ENCODE measurements around the gene TLL2. TPM values are rescaled to one million over a fixed set of nuclear protein-coding genes. Genes with fewer than 3 reads are reported as not detected.
A peak's percentile ranks its signal among the peaks of the same experiment; 100 is the strongest.

TLL2 gene
- polyA plus RNA-seq, 4 donors, result 0.46 to 1.6 (median 0.54) TPM; not detected in 1

DNA sequence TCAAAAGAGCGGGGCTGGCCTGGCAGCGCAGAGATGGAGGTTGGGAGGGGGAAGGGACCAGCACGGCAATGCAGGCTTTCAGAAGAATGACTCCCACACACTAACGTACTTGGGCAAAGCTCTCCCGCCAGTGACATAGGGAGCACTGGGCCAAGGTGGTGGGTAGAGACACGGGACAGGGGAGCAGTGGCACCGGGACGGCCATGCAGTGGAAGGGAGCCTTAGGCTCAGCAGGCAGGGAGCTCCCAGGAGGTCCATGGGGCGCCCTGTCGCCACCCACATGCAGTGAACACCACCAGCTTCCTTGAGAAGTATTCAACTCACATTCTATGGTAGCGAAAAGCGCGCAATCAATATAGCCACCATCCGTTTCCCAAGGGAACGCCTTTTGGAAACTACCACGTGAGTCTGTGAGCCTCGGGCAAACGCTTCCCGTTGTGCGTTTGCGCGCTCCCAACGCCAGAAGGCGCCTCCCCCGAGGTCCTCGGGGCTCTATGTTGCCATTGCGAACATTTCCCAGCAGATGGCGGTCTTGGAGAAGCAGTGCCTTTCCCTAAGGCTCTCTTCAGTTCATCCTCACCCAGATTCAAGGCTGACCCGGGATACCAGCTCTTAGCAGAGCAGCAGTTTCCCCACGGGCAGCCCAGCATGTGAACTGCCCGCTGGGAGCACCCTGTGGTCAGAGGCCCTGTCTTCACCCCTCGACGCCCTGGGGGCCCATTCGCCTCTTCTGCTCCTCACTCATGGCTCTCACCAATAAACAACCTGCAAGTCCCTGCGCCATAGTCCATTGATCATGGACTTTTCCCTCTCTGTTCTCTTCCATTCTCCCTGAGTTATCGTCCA is 138.5 kb downstream of the TLL2 start:
- peak; percentile 93 to 95 for DNase-seq
- no peaks in the 10 kb centered on the region for H3K9me3 ChIP-seq (ENCODE audit: control insufficient read depth in 2 of 2, insufficient read depth in 1 of 2, low read depth in 1 of 2, low read length in 1 of 2)
- H3K27ac ChIP-seq (ENCODE audit: low read depth in 1 of 3, low read length in 2 of 3), result no peak overlapping the region
- no peak for FAIRE-seq
- peak overlapping the region in 2 of 3 donors; percentile 38 to 49 for H3K4me3 ChIP-seq (ENCODE audit: low read depth in 1 of 3, low read length in 3 of 3)
- 4 to 6% (median 4%) methylated on average over 36 of the region's 36 CpGs for WGBS, 3 donors
- peaks cover 0 to 7% (median 0%) of the 10 kb centered on the region in 3 donors for H3K4me1 ChIP-seq (ENCODE audit: control insufficient read depth in 3 of 3, insufficient read depth in 2 of 3, low read depth in 1 of 3, low read length in 2 of 3)
- H3K27me3 ChIP-seq (ENCODE audit: control insufficient read depth in 3 of 3, insufficient read depth in 3 of 3, low read length in 3 of 3), result no peaks in the 10 kb centered on the region
- H3K36me3 ChIP-seq (ENCODE audit: control insufficient read depth in 3 of 3, insufficient read depth in 2 of 3, low read depth in 1 of 3, low read length in 3 of 3), result no peaks in the 10 kb centered on the region

- Histone ChIP-seq H3K27me3 (ENCODE audit: control insufficient read depth in 3 of 3, insufficient read depth in 3 of 3, low read length in 3 of 3) (no peaks in the 10 kb centered on the region), H3K27ac (ENCODE audit: low read depth in 1 of 3, low read length in 2 of 3) (no peak overlapping the region), H3K9me3 (ENCODE audit: control insufficient read depth in 2 of 2, insufficient read depth in 1 of 2, low read depth in 1 of 2, low read length in 1 of 2) (no peaks in the 10 kb centered on the region), H3K4me3 (ENCODE audit: low read depth in 1 of 3, low read length in 3 of 3) (peak overlapping the region in 1 of 3 donors; percentile 49), H3K36me3 (ENCODE audit: control insufficient read depth in 3 of 3, insufficient read depth in 2 of 3, low read depth in 1 of 3, low read length in 3 of 3) (no peaks in the 10 kb centered on the region), H3K4me1 (ENCODE audit: control insufficient read depth in 3 of 3, insufficient read depth in 2 of 3, low read depth in 1 of 3, low read length in 2 of 3) (peaks cover 0 to 7% (median 0%) of the 10 kb centered on the region in 3 donors)
- peak in 1 of 2 donors; percentile 28 for DNase-seq
- 26 to 42% (median 39%) methylated on average over 9 of the region's 9 CpGs for whole genome bisulfite sequencing, 3 donors
- FAIRE-seq, result no peak
Measured at GRCh38 chr10:96374639-96374984, 139.1 kb downstream of the TLL2 start.

- Histone ChIP-seq H3K36me3 (ENCODE audit: control insufficient read depth in 3 of 3, insufficient read depth in 2 of 3, low read depth in 1 of 3, low read length in 3 of 3) (no peaks in the 10 kb centered on the region), H3K4me3 (ENCODE audit: low read depth in 1 of 3, low read length in 3 of 3) (no peak overlapping the region), H3K4me1 (ENCODE audit: control insufficient read depth in 3 of 3, insufficient read depth in 2 of 3, low read depth in 1 of 3, low read length in 2 of 3) (peaks cover 0 to 7% (median 0%) of the 10 kb centered on the region in 3 donors), H3K27ac (ENCODE audit: low read depth in 1 of 3, low read length in 2 of 3) (no peak overlapping the region), H3K27me3 (ENCODE audit: control insufficient read depth in 3 of 3, insufficient read depth in 3 of 3, low read length in 3 of 3) (no peaks in the 10 kb centered on the region), H3K9me3 (ENCODE audit: control insufficient read depth in 2 of 2, insufficient read depth in 1 of 2, low read depth in 1 of 2, low read length in 1 of 2) (no peaks in the 10 kb centered on the region)
- 83 to 91% (median 89%) methylated on average over 5 of the region's 5 CpGs for WGBS, 3 donors
- FAIRE-seq (no peak), DNase-seq (no peak)
Measured at GRCh38 chr10:96374004-96374403, 139.7 kb downstream of the TLL2 start.

DNA sequence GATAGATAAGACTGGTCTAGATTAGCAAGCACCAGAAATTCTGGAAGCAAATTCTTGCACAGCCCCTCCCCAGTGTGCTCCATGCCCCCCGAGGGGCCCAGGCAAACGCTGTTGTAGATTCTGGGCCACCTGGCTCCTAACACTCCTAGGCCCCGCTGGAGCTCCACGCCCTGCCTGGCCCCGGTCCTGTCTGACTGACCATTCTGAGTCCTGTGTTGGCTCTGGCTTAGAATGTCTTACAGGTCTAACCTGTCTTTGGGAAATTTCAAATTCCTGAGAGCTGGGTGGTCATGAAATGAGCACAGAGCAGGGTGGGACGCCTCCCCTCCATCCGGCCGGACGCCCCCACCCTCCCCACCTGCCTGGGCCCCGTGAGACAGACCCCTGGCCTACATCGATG is 142.4 kb downstream of the TLL2 start:
- no peak for FAIRE-seq

GRCh38 chr10:96370584-96371157 is 143.1 kb downstream of the TLL2 start:
- H3K4me1 ChIP-seq (ENCODE audit: control insufficient read depth in 3 of 3, insufficient read depth in 2 of 3, low read depth in 1 of 3, low read length in 2 of 3), result peaks cover 0 to 6% (median 0%) of the 10 kb centered on the region in 3 donors
- whole genome bisulfite sequencing, 3 donors, result 31 to 36% (median 33%) methylated on average over 16 of the region's 16 CpGs
- no peak overlapping the region for H3K4me3 ChIP-seq (ENCODE audit: low read depth in 1 of 3, low read length in 3 of 3)
- H3K36me3 ChIP-seq (ENCODE audit: control insufficient read depth in 3 of 3, insufficient read depth in 2 of 3, low read depth in 1 of 3, low read length in 3 of 3), result no peaks in the 10 kb centered on the region
- H3K9me3 ChIP-seq (ENCODE audit: control insufficient read depth in 2 of 2, insufficient read depth in 1 of 2, low read depth in 1 of 2, low read length in 1 of 2), result no peaks in the 10 kb centered on the region
- H3K27me3 ChIP-seq (ENCODE audit: control insufficient read depth in 3 of 3, insufficient read depth in 3 of 3, low read length in 3 of 3), result no peaks in the 10 kb centered on the region
- FAIRE-seq (no peak), DNase-seq (peak; percentile 59 to 65)
- H3K27ac ChIP-seq (ENCODE audit: low read depth in 1 of 3, low read length in 2 of 3), result no peak overlapping the region

More for the DNA sequence above, 142.4 kb downstream of the TLL2 start:
- DNase-seq, result no peak
- Histone ChIP-seq H3K27me3 (ENCODE audit: control insufficient read depth in 3 of 3, insufficient read depth in 3 of 3, low read length in 3 of 3) (no peaks in the 10 kb centered on the region), H3K9me3 (ENCODE audit: control insufficient read depth in 2 of 2, insufficient read depth in 1 of 2, low read depth in 1 of 2, low read length in 1 of 2) (no peaks in the 10 kb centered on the region), H3K4me3 (ENCODE audit: low read depth in 1 of 3, low read length in 3 of 3) (no peak overlapping the region), H3K4me1 (ENCODE audit: control insufficient read depth in 3 of 3, insufficient read depth in 2 of 3, low read depth in 1 of 3, low read length in 2 of 3) (peaks cover 0 to 7% (median 0%) of the 10 kb centered on the region in 3 donors), H3K36me3 (ENCODE audit: control insufficient read depth in 3 of 3, insufficient read depth in 2 of 3, low read depth in 1 of 3, low read length in 3 of 3) (no peaks in the 10 kb centered on the region), H3K27ac (ENCODE audit: low read depth in 1 of 3, low read length in 2 of 3) (no peak overlapping the region)
- 74 to 79% (median 77%) methylated on average over 11 of the region's 11 CpGs for WGBS, 3 donors

DNA sequence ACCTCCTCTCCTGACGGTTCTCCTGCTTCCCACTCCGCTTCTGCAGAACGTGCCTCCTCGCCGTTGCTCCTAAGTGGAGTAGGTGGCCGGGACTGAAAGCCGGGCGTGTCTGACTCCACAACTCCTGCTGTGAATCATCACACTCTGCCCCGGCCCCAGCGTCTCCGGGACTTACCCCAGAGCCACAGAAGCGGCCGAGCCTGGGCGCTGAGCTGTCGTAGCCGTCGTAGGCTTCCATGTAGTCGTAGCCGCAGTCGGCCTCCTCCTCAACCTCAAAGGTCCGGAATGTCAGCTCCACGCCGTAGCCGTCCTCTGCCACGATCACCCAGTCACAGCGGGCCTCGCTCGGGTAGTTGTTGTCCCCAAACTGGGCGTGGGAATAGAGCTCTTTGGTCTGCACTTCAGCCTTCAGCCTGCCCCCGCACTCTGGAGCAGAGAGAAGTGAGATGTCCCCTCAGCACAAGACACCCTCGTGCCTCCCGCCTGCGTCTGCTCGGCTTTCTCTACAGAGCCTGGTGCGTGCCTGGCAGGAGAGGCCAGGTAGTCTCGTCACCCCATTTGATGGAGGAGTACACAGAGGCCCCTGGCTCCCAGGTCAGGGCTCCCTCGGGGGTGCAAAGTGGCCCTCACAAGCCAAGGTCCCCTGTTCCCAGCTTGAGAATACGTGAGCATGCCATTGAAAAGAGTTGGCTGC is 143.7 kb downstream of the TLL2 start:
- DNase-seq, result peak in 1 of 2 donors; percentile 76
- 45 to 83% (median 49%) methylated on average over 37 to 38 of the region's 38 CpGs for WGBS, 3 donors
- Histone ChIP-seq H3K27me3 (ENCODE audit: control insufficient read depth in 3 of 3, insufficient read depth in 3 of 3, low read length in 3 of 3) (no peaks in the 10 kb centered on the region), H3K4me1 (ENCODE audit: control insufficient read depth in 3 of 3, insufficient read depth in 2 of 3, low read depth in 1 of 3, low read length in 2 of 3) (peaks cover 0 to 3% (median 0%) of the 10 kb centered on the region in 3 donors), H3K9me3 (ENCODE audit: control insufficient read depth in 2 of 2, insufficient read depth in 1 of 2, low read depth in 1 of 2, low read length in 1 of 2) (no peaks in the 10 kb centered on the region), H3K27ac (ENCODE audit: low read depth in 1 of 3, low read length in 2 of 3) (no peak overlapping the region), H3K36me3 (ENCODE audit: control insufficient read depth in 3 of 3, insufficient read depth in 2 of 3, low read depth in 1 of 3, low read length in 3 of 3) (no peaks in the 10 kb centered on the region), H3K4me3 (ENCODE audit: low read depth in 1 of 3, low read length in 3 of 3) (no peak overlapping the region)
- no peak for FAIRE-seq

GRCh38 chr10:96368971-96369370 is 144.8 kb downstream of the TLL2 start:
- 87 to 99% (median 90%) methylated on average over 5 of the region's 5 CpGs for WGBS, 3 donors
- H3K27ac ChIP-seq (ENCODE audit: low read depth in 1 of 3, low read length in 2 of 3), result no peak overlapping the region
- no peak overlapping the region for H3K4me3 ChIP-seq (ENCODE audit: low read depth in 1 of 3, low read length in 3 of 3)
- FAIRE-seq (no peak), DNase-seq (no peak)
- no peaks in the 10 kb centered on the region for H3K4me1 ChIP-seq (ENCODE audit: control insufficient read depth in 3 of 3, insufficient read depth in 2 of 3, low read depth in 1 of 3, low read length in 2 of 3)
- H3K36me3 ChIP-seq (ENCODE audit: control insufficient read depth in 3 of 3, insufficient read depth in 2 of 3, low read depth in 1 of 3, low read length in 3 of 3), result no peaks in the 10 kb centered on the region
- no peaks in the 10 kb centered on the region for H3K27me3 ChIP-seq (ENCODE audit: control insufficient read depth in 3 of 3, insufficient read depth in 3 of 3, low read length in 3 of 3)
- H3K9me3 ChIP-seq (ENCODE audit: control insufficient read depth in 2 of 2, insufficient read depth in 1 of 2, low read depth in 1 of 2, low read length in 1 of 2), result no peaks in the 10 kb centered on the region

DNA sequence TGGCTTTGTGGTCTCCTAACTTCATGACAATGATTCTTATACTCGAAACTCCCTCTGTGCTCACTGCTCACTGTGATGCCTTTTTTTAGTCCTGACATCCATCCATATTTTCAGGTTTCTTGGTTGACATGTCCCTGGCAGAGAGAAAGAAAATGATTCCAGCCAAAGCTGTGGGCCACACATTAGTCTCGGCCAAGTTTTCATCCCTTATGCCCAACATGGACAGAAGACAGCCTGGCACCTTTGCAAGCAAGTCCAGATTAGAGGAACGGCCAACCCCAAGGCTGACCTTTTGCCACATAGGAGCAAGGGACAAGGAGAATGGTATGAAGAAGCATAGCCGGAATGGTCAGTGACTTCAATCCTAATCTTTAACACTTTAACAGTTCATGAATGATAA is 146.3 kb downstream of the TLL2 start:
- FAIRE-seq (no peak), DNase-seq (no peak)
- Histone ChIP-seq H3K4me1 (ENCODE audit: control insufficient read depth in 3 of 3, insufficient read depth in 2 of 3, low read depth in 1 of 3, low read length in 2 of 3) (no peaks in the 10 kb centered on the region), H3K4me3 (ENCODE audit: low read depth in 1 of 3, low read length in 3 of 3) (no peak overlapping the region), H3K27me3 (ENCODE audit: control insufficient read depth in 3 of 3, insufficient read depth in 3 of 3, low read length in 3 of 3) (no peaks in the 10 kb centered on the region), H3K27ac (ENCODE audit: low read depth in 1 of 3, low read length in 2 of 3) (no peak overlapping the region), H3K36me3 (ENCODE audit: control insufficient read depth in 3 of 3, insufficient read depth in 2 of 3, low read depth in 1 of 3, low read length in 3 of 3) (no peaks in the 10 kb centered on the region), H3K9me3 (ENCODE audit: control insufficient read depth in 2 of 2, insufficient read depth in 1 of 2, low read depth in 1 of 2, low read length in 1 of 2) (peaks cover 0 to 3% of the 10 kb centered on the region in 2 donors)
- WGBS, 3 donors, result 83 to 90% (median 84%) methylated on average over 4 of the region's 4 CpGs
